Measurements from ENCODE around the gene MAPK8IP1.

DNA sequence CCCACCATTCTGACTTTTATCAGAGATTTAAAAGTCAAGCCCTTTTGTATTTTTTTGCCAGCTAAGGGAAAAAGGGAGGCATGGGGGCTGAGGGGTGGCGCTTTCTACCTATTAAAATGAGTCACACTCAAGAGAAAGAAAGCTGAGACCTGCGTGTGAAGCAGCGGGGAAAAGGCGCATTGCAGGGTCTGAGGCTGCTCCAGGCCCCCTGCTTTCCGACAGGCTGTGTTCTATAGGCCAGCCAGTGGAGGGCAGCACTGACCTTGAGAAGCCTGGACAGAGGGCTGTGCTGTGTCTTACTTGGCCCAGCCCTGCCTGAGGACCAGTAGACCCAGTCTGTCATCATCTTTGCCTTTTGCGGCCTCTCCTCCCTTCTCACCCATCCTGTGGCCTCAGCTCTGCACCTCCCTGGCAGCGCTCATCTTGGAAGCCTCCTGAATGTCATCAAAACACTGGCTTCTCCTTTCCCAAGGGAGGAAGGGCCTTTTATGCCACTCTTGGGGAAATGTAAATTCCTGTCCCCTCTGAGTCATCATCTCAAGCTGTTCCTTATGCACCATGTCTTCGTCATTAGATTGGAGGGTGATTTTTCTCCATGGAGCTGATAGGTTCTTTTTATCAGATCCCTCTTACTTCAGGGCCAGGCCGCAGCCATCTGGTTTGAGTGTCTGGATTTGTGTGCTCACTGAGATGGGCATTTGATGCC lies 12.6 kb upstream of the MAPK8IP1 start:
- TF ChIP-seq, protein P1, sequence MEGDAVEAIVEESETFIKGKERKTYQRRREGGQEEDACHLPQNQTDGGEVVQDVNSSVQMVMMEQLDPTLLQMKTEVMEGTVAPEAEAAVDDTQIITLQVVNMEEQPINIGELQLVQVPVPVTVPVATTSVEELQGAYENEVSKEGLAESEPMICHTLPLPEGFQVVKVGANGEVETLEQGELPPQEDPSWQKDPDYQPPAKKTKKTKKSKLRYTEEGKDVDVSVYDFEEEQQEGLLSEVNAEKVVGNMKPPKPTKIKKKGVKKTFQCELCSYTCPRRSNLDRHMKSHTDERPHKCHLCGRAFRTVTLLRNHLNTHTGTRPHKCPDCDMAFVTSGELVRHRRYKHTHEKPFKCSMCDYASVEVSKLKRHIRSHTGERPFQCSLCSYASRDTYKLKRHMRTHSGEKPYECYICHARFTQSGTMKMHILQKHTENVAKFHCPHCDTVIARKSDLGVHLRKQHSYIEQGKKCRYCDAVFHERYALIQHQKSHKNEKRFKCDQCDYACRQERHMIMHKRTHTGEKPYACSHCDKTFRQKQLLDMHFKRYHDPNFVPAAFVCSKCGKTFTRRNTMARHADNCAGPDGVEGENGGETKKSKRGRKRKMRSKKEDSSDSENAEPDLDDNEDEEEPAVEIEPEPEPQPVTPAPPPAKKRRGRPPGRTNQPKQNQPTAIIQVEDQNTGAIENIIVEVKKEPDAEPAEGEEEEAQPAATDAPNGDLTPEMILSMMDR (IDR thresholded peaks at IDR 0.05) = peak; percentile 79
- TF ChIP-seq POLR2AphosphoS5 (IDR thresholded peaks at IDR 0.05; ENCODE audit: low read depth, low read length) (no peak), TCF7L2 (IDR thresholded peaks at IDR 0.05; ENCODE audit: low read depth, low read length) (no peak)
- TF ChIP-seq, protein P2, sequence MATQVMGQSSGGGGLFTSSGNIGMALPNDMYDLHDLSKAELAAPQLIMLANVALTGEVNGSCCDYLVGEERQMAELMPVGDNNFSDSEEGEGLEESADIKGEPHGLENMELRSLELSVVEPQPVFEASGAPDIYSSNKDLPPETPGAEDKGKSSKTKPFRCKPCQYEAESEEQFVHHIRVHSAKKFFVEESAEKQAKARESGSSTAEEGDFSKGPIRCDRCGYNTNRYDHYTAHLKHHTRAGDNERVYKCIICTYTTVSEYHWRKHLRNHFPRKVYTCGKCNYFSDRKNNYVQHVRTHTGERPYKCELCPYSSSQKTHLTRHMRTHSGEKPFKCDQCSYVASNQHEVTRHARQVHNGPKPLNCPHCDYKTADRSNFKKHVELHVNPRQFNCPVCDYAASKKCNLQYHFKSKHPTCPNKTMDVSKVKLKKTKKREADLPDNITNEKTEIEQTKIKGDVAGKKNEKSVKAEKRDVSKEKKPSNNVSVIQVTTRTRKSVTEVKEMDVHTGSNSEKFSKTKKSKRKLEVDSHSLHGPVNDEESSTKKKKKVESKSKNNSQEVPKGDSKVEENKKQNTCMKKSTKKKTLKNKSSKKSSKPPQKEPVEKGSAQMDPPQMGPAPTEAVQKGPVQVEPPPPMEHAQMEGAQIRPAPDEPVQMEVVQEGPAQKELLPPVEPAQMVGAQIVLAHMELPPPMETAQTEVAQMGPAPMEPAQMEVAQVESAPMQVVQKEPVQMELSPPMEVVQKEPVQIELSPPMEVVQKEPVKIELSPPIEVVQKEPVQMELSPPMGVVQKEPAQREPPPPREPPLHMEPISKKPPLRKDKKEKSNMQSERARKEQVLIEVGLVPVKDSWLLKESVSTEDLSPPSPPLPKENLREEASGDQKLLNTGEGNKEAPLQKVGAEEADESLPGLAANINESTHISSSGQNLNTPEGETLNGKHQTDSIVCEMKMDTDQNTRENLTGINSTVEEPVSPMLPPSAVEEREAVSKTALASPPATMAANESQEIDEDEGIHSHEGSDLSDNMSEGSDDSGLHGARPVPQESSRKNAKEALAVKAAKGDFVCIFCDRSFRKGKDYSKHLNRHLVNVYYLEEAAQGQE (IDR thresholded peaks at IDR 0.05; ENCODE audit: insufficient read depth in 1 of 2, low read depth in 2 of 2, low read length in 1 of 2) = 0 out of 4 replicates have a peak, but pooled peaks of 1 of the 2 experiments have one; percentile 34
